Measurements from ENCODE around the gene TTC39C. TPM values are rescaled to one million over a fixed set of nuclear protein-coding genes. Genes with fewer than 3 reads are reported as not detected.

The TTC39C gene
- 41.5 TPM for total RNA-seq

DNA sequence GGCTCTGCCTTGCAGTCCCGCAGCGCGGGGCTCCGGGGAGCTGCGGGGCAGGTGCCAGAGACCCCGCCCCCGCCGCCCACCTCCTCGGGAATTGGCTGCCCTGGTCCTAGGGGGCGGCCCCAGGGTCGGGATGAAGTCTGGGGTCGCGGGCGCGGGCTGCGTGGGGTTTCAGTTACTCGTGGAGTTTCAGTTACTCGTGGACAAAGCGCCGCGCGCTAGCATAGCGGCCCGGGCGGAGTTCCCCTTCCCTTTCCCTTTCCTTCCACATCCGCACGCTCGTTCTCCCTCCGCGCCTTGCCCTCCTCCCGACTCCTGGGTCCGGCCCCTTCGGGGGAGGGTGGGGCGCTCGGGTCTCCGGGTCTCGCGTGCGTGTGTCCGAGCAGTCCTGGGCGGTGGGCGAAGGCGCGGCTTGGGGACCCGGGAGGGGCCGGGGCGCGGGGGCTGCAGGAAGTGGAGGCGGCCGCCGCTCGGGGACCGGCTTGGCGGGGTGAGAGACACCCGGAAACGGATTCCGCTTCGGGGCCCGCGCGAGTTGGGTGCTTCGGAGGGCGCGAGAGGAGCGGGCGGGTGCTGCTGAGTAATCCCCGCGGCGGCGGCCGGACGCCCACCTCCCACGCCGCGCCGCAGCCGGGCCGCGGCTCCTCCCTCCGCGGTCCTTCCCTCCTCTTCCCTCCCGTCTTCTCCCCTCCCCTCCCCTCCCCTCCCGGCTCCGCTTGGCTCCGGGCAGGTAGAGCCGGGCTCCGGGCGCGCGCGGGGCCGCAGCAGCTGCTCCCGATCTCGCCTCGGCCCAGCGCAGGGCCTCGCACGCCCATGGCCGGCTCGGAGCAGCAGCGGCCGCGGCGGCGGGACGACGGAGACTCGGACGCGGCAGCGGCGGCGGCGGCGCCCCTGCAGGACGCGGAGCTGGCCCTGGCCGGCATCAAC, at the start of gene TTC39C:
TSS of gene TTC39C (plus strand) at position 693 of the 924 bp plus-strand sequence. CDS start at position 811, 118 bp downstream.
- DNase-seq: peak; percentile 66

DNA sequence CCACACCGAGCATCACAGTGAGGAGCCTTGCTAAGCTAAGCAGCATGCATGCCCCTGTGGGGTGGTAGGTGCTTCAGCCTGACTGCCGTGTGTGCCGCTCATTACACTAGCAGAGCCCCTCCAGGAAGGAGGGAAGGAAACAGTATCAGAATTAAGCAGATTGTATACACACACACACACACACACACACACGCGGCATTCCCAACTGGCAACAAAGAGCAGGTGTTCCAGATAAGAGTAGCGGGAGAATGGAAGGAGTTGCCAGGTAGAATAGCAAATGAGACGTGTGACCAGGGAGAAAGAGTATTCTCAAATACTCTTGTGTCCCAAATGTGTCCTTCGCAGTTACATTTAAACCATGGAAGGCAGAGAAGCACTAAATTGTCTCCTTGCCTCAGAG, 47.6 kb upstream of the TTC39C start:
- DNase-seq: no peak

DNA sequence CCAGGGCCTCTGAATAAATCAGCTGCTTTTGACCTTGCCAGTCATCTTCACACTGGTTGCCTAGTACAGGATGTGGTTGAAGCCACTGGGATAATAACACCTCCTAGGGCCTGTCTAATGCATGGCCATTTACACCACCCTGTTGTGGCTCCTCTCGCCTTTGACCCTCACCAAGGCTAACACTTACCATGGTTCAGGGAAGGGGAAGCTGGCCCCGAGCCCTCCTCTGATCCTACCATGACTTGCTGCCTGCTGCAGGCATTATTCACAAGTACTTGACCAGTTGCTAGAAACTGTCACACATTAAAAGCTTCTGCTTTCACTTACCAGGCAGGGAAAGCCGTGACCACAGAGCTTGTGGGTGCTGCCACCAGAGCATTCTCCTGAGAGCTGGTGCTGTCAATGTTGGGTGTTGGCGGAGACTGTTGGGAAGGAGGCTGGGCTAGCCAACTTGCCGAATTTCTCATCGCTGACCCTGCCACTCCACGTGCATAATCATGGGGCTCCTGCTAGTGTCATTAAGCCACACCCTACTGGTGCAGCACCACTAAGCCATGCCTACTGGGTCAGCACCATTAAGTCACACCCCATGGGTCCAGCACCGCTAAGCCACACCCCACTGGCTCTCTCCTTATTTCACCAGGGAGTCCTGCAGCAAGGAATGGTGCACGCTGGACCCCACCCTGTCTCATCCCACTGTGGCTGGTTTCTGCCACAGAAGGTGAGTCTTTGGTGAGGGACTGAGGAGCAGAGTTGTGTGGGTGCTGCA, 47.0 kb upstream of the TTC39C start:
- no peak for DNase-seq

DNA sequence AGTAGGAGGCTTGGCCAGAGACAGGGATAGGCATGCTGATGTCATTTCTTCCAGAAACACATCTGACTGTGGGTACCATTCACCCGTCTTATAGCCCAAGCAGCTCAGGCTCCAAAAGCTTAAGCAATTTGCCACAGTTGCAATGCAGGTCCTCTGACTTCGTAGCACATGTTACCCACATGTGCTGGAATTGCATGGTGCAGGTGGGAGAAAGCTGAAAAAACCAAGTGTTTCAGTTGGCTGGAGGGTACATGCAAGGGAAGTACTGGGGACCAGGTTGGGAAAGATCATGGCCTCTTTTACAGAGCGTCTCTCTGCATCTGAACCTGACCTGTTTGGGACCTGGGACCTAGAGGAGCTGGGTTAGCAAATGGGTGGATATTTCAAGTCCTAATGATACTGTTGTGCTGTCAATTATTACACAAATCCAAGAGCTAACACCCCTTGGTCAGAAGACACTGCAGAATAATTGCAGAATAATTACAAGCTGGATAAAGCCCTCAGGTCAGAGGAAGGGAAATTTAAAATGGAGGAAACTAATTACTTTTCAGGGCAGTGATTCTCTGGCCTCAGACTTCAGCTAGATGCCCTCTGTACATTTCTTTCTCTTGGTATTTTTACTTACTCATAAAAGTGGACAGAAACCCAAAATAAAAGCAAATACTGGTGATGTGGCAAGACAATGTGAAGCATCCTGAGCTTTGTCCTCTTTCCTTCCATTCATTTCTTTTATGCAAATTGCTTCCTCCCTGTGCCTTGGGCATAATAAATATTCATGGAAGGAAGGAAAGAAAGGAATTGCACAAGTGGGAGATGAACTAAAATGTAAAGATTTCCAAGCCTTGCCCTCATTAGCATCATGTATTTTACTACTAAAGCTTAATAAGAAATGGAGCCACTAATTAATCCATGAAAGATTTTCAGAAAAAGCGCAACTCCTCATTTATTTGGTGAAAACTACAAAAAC, 45.6 kb upstream of the TTC39C start:
- no peak for DNase-seq

DNA sequence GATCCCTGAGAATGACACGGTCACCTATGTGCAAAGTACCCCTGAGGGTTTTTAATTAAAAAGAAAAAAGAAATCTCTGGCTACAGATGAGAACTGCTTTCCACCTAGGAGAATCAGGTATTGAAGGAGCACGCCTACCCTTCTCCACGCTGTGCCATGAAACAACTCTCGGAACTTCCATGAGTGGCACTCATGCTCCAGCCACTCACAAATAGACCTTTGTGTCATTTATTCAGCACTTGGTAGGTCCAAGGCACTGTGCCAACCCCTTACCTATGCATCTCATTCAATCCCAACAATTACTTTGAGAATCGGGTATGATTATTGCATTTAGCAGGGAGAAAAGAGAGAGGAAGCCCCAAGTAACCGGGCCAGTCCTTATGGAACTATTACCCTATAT, 44.9 kb upstream of the TTC39C start:
- DNase-seq: no peak

DNA sequence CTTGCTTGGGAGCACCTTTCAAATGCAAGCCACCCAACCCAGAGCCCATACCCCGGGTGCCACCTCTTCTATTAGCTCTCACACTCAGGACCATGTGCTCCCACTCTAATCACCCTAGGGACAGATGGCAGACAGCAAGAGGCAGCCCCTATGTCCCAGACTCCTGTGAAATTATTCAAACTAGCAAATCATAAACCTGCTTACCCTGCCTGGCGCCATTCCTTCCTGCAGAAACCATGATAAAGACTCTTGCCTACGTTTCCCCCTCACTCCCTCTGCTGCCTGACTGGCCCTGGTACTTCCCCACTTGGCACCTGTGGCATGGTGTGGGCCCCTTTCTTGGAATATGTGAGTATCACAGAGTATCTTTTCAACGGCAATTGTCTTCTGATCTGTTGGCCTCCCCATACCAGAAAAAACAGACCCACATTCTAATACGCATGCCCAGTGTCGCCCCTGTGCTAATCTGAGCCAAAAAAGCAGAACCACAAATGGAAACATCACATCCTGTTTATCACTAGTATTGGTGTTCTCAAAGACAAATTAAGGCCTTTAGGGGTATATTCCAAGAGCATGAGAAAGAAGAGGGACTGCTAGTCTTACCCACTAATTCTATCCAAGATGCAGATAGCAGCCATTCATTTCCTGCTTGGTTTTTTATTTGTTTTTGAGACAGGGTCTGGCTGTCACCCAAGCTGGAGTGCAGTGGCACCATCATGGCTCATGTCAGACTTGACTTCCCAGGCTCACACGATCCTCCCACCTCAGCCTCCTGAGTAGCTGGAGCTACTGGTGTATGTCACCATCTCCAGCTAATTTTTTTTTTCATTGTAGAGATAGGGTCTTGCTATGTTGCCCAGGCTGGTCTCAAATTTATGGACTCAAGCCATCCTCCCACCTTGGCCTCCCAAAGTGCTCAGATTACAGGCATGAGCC, 44.1 kb upstream of the TTC39C start:
- DNase-seq: no peak

DNA sequence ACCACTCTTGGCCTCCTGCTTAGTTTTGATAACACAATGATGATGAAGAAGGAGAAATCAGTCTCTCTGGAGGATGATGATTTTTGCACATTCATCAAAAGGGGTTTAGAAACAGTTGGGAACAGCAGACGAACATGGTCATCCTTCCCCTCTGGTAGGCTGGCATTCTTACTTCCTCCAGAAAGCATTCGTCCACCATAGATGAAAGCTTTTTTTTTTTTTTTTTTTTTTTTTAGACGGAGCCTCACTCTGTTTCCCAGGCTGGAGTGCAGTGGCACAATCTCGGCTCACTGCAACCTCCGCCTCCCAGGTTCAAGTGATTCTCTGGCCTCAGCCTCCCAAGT, 43.5 kb upstream of the TTC39C start:
- DNase-seq: no peak

DNA sequence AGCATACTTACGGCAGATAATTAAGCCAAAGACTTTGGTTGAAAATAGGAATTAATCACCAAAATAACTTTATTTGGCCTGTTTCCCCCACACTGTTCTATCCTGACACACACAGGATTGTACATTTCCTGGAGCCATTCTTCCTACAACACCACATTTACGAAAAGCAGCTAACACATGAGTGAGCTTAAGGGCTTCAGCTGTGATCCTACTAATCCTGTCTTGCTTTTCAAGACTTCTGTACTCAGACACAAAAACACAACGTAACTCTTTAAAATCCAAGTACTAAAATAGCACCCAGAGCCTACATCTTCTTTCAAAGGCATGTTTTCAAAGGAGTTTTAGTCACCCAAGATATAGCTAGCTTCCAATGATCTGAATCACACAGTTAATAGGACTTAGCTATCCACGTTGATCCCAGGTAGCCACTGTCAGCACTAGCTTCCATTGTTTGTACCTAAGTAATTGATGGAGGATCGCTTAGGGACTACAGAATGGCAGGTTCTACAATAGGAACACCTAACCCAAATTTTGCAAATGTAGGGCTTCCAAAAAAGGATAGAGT, 42.8 kb upstream of the TTC39C start:
- DNase-seq: no peak

DNA sequence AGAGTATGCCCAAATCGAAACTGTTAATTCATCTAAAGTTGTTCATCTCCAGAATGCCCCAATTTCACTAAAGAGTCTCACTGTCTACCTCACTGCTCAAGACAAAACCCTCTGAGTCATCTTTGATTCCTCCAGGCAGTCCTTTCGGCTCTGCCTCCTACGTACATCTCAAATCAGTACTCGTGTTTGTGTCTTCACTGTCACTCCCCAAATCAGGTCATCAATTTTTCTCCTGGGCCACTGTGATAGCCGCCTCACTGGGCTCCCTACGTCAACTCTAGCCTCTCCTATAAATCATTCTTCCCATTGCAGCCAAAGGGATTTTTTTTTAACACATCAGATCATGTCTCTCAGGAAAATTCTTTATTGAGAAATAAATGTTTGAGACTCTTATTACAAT, 42.1 kb upstream of the TTC39C start:
- no peak for DNase-seq

DNA sequence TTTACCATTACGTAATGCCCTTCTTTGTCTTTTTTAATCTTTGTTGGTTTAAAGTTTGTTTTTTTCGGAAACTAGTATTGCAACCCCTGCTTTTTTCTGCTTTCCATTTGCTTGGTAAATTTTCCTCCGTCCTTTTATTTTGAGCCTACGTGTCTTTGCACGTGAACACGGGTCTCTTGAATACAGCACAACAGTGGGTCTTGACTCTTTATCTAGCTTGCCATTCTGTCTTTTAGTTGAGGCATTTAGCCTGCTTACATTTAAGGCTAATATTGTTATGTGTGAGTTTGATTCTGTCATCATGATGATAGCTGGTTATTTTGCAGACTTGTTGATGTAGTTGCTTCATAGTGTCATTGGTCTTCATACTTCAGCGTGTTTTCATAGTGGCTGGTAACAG, 37.5 kb upstream of the TTC39C start:
- DNase-seq: no peak

DNA sequence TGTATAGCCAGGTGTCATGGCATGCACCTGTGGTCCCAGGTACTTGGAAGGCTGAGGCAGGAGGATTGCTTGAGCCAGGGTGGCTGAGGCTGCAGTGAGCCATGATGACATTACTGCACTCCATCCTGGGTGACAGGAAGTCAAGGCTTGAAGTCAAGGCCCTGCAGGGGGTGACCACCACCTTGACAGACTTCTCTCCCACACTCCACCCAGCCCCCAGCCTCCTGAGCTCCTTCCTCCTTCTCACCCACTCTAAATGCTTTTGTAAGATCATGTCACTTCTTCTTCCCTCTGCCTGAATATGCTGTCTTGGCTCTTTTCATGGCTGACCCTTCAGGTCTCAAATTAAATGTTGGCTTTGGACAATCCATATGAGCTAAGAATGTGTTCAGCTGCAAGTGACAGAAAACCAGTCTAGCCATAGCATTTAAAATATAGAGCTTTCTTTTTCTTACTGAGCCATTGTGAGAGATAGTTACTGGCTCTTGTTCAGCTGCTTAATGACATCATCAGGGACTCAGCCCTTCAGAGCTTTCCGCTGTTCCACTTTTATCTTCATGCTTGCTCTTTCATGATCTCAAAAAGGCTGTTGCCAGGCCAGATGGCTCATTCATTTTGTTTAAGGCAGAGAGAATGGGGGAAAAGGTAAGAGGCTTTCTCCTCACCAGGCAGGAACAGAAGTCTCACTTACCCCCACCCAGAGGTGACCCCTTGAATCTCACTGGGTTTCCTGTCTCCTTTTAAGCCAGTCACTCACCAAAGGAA, 36.7 kb upstream of the TTC39C start:
- no peak for DNase-seq

DNA sequence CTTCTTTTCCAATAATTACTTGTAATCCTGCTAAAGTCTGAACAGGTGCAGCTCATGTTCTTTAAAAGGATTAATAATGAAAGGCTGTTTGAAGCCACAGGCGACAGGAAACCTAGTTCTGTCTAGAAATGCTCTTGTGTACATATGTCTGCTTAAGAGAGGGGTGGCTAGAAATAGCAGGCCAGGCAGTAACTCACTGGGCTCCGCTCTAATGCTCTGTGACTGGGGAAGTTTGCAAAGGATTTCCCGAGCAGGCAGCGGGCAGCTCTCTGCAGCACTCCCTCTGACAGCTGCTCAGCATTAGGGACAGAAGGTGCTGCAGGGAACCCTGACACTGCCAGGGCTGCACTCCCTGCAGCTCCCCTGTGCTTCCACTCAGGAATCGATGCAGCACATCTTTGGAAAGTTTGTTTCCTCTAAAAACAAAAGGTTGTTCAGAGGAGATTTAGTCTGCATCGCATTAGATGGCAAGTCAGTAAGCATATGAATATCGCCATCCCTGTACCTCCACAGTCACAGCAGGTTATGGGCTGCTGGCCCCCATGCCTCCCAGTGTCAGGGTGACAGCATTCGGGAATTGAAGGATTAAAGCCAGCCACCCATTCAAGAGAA, 33.1 kb upstream of the TTC39C start:
- no peak for DNase-seq

DNA sequence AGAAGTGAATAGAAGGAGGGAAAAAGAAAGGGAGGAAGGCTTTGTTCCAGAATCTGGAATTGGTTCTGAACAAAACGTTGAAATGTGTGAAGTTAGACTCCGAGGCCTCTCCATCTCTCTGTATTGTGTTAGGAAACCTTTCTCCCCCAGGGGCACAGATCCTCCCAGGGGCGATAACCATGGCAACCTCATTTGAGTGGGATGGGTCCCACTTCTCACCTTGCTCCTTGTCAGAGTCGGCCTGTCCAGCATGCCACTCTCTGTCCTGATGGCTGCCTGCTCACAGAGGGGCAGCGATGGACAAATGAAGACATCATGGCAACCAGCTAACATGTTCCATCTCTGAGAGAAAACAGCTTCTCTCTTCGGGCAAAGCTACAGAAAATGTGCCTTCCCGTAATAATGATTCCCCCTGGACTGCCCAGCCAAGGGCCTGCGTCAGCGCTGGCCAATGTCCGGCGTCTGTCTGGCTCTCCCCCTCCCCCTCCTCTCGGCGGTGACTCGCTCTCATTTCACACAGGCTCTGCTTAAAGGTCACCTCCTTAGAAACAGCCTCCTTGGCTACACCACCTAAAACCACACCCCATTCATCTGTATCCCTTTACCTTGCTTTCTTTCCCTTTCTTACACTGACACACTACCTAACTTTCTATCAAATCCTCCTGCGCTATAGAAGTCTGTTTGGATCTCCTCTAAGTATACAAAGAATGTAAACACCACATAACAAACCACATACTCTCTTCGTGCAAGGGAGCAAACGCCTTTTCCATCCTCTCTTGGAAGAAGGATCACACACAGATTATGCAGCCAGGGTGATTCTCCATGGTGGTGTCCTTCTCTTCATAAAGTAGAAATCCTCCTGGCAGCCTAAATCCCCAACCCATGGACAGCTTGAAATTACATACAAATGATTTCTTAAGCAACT, 32.1 kb upstream of the TTC39C start:
- DNase-seq: no peak

DNA sequence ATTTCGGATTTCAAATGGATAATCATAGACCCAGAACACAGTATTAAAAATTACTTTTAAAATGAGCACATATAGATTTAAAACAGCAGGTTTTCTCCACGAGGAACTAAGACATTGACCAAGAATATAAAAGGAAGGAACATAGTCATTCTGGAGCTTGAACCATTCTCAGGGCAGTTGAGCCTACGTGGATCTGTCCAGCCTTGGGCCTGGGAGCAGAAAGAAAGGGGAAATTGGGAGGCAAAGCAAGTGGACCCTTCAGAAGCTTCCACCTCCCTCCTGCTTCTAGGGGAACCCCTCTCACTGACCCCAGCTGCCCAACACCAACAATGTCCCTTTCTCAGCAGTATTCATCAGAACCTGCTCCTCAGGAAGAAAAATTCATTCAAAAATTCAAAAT, 31.4 kb upstream of the TTC39C start:
- no peak for DNase-seq

DNA sequence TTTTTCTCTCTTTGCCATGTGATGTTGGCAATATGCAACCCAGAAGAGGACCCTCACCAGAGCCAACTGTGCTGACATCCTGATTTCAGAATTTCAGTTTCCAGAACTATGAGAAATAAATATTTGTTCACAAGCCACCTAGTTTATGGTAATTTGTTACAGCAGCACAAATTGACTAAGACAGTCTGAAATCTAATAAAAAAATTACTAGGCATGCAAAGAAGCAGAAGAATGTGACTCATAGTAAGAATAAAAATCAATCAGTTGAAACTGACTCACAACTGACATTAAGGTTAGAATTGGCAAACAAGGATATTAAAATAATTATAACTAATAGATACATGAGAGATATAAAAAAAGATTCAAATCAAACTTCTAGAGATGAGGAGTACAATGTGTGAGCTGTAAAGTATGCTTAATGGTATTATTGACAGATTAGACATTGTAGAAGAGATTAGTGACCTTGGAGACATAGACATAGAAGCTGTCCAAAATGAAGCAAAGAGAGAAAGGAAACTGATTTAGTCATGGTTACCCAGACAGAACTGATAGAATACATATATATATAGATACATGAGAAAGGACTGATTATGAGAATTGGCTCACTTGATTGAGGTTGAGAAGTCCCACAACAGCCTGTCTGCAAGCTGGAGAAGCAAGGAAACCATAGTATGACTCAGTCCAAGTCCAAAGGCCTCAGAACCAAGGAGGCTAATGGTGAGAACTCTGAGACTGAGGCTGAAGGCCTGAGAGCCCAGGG, 27.8 kb upstream of the TTC39C start:
- DNase-seq: no peak

DNA sequence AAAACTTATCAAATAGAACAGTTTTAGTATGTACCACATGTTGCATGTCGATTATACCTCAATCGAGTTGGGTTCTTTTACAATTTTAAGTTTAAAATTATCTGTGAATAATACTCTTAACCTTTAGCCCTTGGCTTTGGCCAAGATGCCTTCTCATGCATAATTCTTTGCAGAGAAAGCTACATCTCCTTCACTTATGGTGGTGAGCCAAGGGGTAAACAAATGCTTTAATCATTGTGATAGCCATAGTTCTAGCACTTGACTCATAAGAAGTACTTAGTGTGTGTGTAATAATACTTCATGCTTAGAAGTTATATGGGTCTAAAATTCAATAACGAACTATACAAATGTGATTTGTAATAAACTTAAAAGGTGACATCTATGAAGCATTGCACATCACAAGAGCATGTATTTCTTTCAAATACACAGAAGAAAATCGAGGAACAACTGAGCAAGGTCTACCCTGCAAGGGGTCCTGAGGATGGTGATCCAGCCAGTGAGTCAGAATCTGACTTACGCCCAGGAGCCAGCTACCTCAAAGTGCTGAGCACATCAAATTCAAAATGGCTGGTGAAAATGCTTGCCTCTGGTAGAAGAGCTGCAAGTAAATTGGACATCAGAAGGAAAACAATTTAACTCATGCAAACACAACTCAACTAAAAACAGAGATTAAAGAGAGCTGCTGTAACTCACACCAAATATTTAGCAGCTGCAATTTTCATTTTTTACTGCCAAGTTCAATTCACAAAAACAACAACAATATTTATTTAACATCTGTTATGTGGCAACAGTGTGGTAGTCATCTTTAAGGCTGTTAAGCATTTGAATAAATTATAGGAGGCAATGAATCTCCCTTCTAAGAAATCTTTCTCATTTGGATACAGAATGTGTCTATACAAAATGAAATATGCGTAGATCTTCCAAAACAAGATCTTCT, 23.8 kb upstream of the TTC39C start:
- DNase-seq: no peak
